HepG2 (cell line): ENCODE measurements around the gene NCOA6. TPM values are rescaled to one million over a fixed set of nuclear protein-coding genes. Genes with fewer than 3 reads are reported as not detected.
A peak's percentile ranks its signal among the peaks of the same experiment; 100 is the strongest.

ENCODE experiments used
- ARID4A ChIP-seq: sonication (generic); formaldehyde crosslinking; IDR thresholded peaks from 2 replicates; pipeline ENCODE4 v1.5.0; 2020; ENCODE audit warnings: mild to moderate bottlenecking, missing genetic modification reagents, borderline replicate concordance
- ELF4 ChIP-seq: sonication (generic); formaldehyde crosslinking; IDR thresholded peaks from 2 replicates; pipeline ENCODE4 v1.5.0; 2020; ENCODE audit warnings: missing genetic modification reagents, mild to moderate bottlenecking, moderate library complexity, borderline replicate concordance
- HNF1A ChIP-seq, 2 experiments: sonication (generic) in 1 of 2; formaldehyde crosslinking in 1 of 2; IDR thresholded peaks; 2 replicates each; pipeline versions ENCODE4 v1.4.0 to v1.6.1; 2016 to 2020; ENCODE audit warnings: borderline replicate concordance in 1 of 2, low read depth in 1 of 2, mild to moderate bottlenecking in 1 of 2, missing genetic modification reagents in 1 of 2
- IRF2 ChIP-seq: IDR thresholded peaks from 2 replicates; pipeline ENCODE4 v1.6.1; 2018; ENCODE audit warnings: missing genetic modification reagents, missing compliant biosample characterization
- NR3C1 ChIP-seq: sonication (generic); formaldehyde crosslinking; IDR thresholded peaks from 2 replicates; pipeline ENCODE4 v1.4.0; 2020; ENCODE audit warnings: missing genetic modification reagents
- RBFOX2 ChIP-seq: fragments of 200-400 bp; formaldehyde crosslinking; IDR thresholded peaks from 2 replicates; pipeline ENCODE4 v1.6.1; 2017; ENCODE audit warnings: low read depth, mild to moderate bottlenecking, low read length
- ZNF142 ChIP-seq: sonication (generic); formaldehyde crosslinking; IDR thresholded peaks from 2 replicates; pipeline ENCODE4 v1.4.0; 2020; ENCODE audit warnings: missing genetic modification reagents
- ZSCAN21 ChIP-seq: sonication (generic); formaldehyde crosslinking; IDR thresholded peaks from 2 replicates; pipeline ENCODE4 v1.8.0; 2022; ENCODE audit warnings: mild to moderate bottlenecking, missing genetic modification reagents, moderate library complexity, borderline replicate concordance
- ZSCAN5A ChIP-seq: sonication (generic); formaldehyde crosslinking; IDR thresholded peaks from 2 replicates; pipeline ENCODE4 v1.8.0; 2022; ENCODE audit warnings: mild to moderate bottlenecking, missing genetic modification reagents, borderline replicate concordance
- polyA plus RNA-seq, 8 experiments: library from polyadenylated mRNA; depleted of rRNA in 3 of 8; stranded (reverse) in 7 of 8; unstranded in 1 of 8; fragments of >200 nt; fragmentation: Illumina TruSeq in 4 of 8; extraction: Trizol in 4 of 8; gene quantifications; 2 replicates each; pipeline versions ENCODE4 v1.2.1 to v1.2.3, GENCODE V29; 2011 to 2016; ENCODE audit warnings: low read depth in 4 of 8, missing spikeins in 1 of 8, mixed read lengths in 1 of 8; ENCODE audit not compliant: insufficient read depth in 1 of 8
- total RNA-seq, 5 experiments: library from RNA; depleted of rRNA; stranded (reverse); fragments of >200 nt; fragmentation: Illumina TruSeq; extraction: Trizol; gene quantifications; 2 replicates each; pipeline ENCODE4 v1.2.3, GENCODE V29; 2016; ENCODE audit warnings: low read depth in 1 of 5

Gene NCOA6
- total and polyA plus RNA-seq, 2 of the 13 experiments (the other 11 are each of a cell fraction or from before 2014, with no cell fraction given) = 11.2 to 29.3 TPM

- TF ChIP-seq HNF1A (IDR thresholded peaks at IDR 0.05; ENCODE audit: low read depth) = no peak
- TF ChIP-seq HNF1A (CRISPR knock-in tag; IDR thresholded peaks at IDR 0.05; ENCODE audit: borderline replicate concordance) = no peak
- TF ChIP-seq RBFOX2 = 0 out of 2 replicates have a peak, but pooled peaks have one; percentile 40
- TF ChIP-seq ZSCAN5A (CRISPR knock-in tag) = no peak
- TF ChIP-seq ARID4A (CRISPR knock-in tag) = no peak
- no peak for TF ChIP-seq IRF2
- no peak for TF ChIP-seq ELF4
- no peak for TF ChIP-seq ZSCAN21 (CRISPR knock-in tag)
- TF ChIP-seq ZNF142 (CRISPR knock-in tag) = no peak
- TF ChIP-seq NR3C1 = no peak
Observed at GRCh38 chr20:34820805-34821578, 4.5 kb downstream of the NCOA6 start (continued).
